DMS 273 treated with DMSO at 0.1 percent for 48 hours (cell line): ENCODE results near the gene C9orf78.
A peak's percentile ranks its signal among the peaks of the same experiment; 100 is the strongest.
"Not testable (repeated sequence)": the region's sequence is repeated elsewhere in the genome, so short reads cannot be mapped to it uniquely, and the experiment has no call there.

Experiments used
- DNase-seq: peaks from one replicate; lab custom pipeline; 2025; lab: John Stamatoyannopoulos, UW

C9orf78 gene

DNA sequence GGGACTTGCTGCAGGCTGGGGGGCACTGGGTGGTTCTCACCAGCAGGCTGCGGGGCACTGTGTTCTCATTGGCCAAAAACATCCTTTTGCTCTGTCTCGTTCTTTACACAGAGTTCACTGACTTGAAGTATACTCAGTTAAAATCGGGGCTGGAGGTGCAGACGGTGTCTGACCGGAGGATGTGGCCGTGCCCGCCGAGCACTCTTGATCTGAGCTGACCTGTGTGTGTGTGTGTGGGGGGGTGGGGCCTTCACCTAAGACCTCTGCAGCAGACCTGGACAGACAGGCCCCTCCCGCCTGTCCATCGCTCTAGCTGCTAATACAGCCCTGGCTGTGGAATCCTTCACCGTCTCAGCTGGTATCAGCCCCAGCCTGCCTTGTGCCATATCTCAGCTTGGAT is 25.0 kb downstream of the C9orf78 start:
- DNase-seq: no peak

DNA sequence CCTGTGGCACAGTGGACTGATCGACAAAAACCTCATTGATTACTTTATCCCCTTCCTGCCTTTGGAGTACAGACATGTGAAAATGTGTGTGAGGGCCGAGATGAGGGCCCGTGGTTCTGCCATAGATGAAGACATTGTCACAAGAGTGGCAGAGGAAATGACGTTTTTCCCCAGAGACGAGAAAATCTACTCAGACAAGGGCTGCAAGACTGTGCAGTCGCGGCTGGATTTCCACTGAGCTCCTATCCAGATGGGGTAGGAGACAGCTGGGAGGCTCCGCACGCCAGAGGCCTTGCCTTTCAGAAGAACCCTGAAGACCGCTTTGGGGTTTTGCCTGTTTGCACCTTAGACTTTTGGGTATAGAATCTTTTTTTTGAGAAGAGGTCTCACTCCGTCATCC is 25.7 kb downstream of the C9orf78 start:
- DNase-seq: no peak

DNA sequence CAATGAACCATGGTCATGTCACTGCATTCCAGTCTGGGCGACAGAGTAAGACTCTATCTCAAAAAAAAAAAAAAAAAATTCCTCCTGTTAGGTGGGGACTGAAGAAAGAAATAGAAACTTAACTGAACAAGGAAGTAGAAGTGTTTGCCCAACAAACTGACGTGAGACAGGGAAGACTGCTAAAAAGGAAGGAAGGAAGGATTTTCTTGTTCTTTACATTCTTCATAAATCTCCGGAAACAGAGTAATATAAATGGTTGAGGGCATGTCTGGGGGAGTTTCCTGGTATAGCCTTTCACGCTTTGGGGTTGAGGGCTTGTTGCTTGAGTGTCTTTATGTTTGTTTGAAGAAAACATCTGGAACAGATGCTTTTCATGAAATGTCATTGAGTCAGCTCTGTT is 29.0 kb downstream of the C9orf78 start:
- DNase-seq: no peak

DNA sequence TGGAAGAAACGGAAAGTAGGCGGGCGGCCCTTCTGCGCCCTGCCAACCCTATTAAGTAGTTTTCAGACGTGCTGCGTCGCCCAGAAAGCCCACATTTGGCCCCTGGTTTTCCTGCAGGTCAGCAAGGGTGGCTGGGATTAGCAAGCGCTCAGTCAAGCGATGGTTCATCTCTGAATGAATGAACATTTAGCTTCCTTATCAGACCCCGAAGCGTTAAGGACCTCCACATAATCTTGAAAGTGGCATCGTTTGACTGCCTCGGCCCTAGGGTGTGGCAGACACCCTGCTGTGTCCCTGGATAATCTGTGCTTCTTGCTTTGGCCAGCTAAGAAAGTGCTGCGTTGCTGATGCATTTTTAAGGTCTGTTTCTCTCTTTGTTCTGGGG is 31.4 kb downstream of the C9orf78 start:
- no peak for DNase-seq

- peak; percentile 76 for DNase-seq
Measured at GRCh38 chr9:129802833-129803675, 32.0 kb downstream of the C9orf78 start, which contains the start of gene TOR1B. TSS of gene TOR1B (plus strand) at chr9:129803184. CDS start at chr9:129803213, 29 bp downstream.

DNA sequence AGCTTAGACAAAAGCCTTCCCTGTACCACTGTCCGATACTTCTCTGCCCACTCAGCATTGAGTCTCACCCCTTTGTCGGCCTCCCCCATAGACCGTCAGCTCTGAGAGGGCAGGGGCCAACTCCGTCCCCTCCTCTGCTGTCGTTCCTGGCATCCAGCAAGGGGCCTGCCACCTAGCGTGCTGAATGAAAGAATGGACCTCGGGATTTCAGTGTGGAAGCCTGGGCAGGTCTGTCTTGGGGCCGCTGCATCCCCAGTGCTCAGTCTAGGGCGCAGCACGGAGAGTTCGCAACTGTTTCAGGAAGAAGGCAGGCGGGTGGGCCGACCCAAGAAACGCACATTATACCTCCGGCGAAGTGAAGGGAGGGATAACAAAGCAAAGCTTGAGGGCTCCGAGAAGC is 33.6 kb downstream of the C9orf78 start:
- DNase-seq: no peak

- no peak for DNase-seq
Measured at GRCh38 chr9:129798973-129799372, 36.1 kb downstream of the C9orf78 start.

- DNase-seq: not testable (repeated sequence)
Measured at GRCh38 chr9:129796029-129796428, 39.0 kb downstream of the C9orf78 start.

DNA sequence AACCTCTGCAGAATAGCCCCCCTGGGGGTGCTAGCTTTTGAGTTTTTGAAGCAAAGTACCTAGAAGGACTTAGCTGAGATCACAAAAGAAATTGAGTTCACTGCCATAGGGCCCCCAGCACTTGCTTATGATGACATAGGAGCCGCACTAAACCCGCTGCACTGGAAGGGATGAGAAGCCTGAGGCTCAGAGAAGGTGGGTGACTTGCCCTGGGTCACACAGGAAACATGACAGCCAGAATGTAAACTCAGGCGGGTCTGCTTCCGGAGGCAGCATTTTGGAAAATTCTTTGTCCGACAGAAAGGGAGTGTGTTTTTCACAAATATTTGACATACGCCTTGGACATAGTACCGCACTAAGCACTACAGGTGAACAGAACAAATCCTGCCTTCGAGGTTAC is 40.5 kb downstream of the C9orf78 start:
- no peak for DNase-seq

DNA sequence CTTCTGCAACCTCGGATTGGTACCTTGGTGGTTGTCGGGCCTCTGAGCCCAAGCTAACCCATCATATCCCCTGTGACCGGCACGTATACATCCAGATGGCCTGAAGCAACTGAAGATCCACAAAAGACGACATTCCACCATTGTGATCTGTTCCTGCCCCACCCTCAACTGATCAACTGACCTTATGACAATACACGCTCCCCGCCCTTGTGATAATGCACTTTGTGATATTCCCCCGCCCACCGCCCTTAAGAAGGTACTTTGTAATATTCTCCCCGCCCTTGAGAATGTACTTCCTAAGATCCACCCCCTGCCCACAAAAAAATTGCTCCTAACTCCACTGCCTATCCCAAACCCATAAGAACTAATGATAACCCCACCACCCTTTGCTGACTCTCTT is 48.6 kb downstream of the C9orf78 start:
- no peak for DNase-seq

- no peak for DNase-seq
Measured at GRCh38 chr9:129785866-129786265, 49.2 kb downstream of the C9orf78 start.

GRCh38 chr9:129784970-129785369 is 50.1 kb downstream of the C9orf78 start:
- DNase-seq: not testable (repeated sequence)

- peak; percentile 37 for DNase-seq
Measured at GRCh38 chr9:129783516-129784361, 51.3 kb downstream of the C9orf78 start.

GRCh38 chr9:129781981-129782380 is 53.1 kb downstream of the C9orf78 start:
- DNase-seq: no peak

DNA sequence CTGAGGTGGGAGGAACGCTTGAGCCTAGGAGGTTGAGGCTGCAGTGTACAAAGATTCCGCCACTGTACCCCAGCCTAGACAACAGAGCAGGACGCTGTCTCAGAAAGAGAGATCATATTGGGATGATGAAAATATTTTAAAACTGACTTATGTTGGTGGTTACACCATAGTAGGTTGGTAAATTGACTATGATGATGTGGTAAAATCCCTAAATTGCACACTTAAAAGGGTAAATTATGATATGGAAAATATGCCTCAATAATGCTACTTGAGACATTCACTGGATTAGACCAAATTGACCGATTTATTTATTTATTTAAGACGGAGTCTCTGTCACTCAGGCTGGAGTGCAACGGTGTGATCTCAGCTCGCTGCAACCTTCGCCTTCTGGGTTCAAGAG is 53.9 kb downstream of the C9orf78 start:
- no peak for DNase-seq

DNA sequence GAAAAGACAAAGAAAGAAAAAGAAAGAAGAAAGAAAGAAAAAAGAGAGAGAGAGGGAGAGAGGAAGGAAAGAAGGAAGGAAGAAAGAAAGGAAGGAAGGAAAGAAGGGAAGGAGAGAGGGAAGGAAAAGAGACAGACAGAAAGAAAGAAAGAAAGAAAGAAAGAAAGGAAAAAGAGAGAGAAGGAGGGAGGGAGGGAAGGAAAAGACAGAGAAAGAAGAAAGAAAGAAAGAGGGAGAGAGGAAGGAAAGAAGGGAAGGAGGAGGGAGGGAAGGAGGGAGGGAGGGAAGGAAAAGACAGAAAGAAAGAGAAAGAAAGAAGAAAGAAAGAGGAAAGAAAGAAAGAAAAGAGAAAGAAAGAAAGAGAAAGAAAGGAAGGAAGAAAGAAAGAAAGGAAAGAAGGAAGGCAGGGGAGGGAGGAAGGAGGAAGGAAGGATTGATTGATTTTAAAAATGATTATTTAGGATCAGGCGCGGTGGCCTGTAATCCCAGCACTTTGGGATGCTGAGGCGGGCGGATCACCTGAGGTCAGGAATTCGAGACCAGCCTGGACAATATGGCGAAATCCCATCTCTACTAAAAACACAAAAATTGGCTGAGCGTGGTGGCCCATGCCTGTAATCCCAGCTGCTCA is 55.4 kb downstream of the C9orf78 start:
- DNase-seq: no peak

DNA sequence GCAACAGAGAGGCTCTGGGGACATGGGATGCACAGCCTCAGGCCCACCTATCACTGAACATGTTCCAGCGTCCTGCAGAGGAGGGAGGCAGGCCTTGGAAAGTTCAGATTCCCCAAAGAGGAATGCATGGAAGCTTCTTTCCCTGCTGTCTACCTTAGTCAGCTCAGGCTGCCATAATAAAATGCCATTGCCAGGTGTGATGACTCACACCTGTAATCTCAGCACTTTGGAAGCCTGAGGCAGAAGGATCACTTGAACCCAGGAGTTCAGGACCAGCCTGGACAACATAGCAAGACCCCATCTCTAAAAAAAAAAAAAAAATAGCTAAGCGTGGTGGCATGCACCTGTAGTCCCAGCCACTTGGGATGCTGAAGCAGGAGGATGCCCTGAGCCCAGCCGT is 56.6 kb downstream of the C9orf78 start:
- DNase-seq: no peak

DNA sequence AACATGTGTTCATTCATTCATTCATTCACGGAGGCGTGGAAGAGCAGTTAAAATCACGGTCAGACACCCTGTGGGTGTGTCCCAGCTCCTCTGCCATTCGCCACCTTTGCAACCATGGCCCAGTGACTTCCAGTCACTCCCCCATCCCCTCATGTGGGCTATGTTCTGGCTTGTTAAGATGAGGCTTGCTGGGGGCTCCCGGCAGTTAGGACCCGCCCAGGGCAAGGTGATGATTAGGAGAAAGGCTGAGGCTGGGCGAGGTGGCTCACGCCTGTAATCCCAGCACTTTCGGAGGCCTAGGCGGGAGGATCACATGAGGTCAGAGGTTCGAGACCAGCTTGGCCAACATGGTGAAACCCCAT is 57.3 kb downstream of the C9orf78 start:
- DNase-seq: no peak
